H9 (cell line): Measurements from ENCODE around the gene TMEM107. TPM values are rescaled to one million over a fixed set of nuclear protein-coding genes. Genes with fewer than 3 reads are reported as not detected.

Experiments used
- DNase-seq: peaks from one replicate; pipeline ENCODE4 v3.0.0-alpha.2; 2017
- H2AFZ ChIP-seq: one replicate; pipeline ENCODE4 v1.6.1; 2013; ENCODE audit warnings: mild to moderate bottlenecking, low read length, control low read depth, moderate library complexity
- H2AK5ac ChIP-seq: 2 replicates; pipeline ENCODE4 v1.6.1; 2013; ENCODE audit warnings: low read length, control low read depth, mixed read lengths; ENCODE audit not compliant: insufficient read length
- H2BK120ac ChIP-seq: one replicate; pipeline ENCODE4 v1.6.1; 2013; ENCODE audit warnings: low read depth, mild to moderate bottlenecking, low read length, control low read depth, inconsistent platforms; ENCODE audit not compliant: poor library complexity, severe bottlenecking
- H2BK12ac ChIP-seq: 2 replicates; pipeline ENCODE4 v1.6.1; 2013; ENCODE audit warnings: low read length, control low read depth, mixed read lengths, low read depth; ENCODE audit not compliant: insufficient read length
- H2BK15ac ChIP-seq: 2 replicates; pipeline ENCODE4 v1.6.1; 2013; ENCODE audit warnings: low read depth, low read length, control low read depth
- H2BK20ac ChIP-seq: one replicate; pipeline ENCODE4 v1.6.1; 2013; ENCODE audit warnings: low read depth, mild to moderate bottlenecking, low read length, control low read depth, inconsistent platforms; ENCODE audit not compliant: poor library complexity, severe bottlenecking
- H2BK5ac ChIP-seq: 2 replicates; pipeline ENCODE4 v1.6.1; 2013; ENCODE audit warnings: low read length, control low read depth, mixed read lengths; ENCODE audit not compliant: insufficient read length
- H3K14ac ChIP-seq: 2 replicates; pipeline ENCODE4 v1.6.1; 2013; ENCODE audit warnings: low read length, control low read depth; ENCODE audit not compliant: insufficient read depth
- H3K18ac ChIP-seq: 2 replicates; pipeline ENCODE4 v1.6.1; 2013; ENCODE audit warnings: low read depth, mild to moderate bottlenecking, mixed read lengths, low read length, control low read depth; ENCODE audit not compliant: insufficient read length
- H3K23ac ChIP-seq: 2 replicates; pipeline ENCODE4 v1.6.1; 2013; ENCODE audit warnings: low read length, control low read depth, mixed read lengths, low read depth; ENCODE audit not compliant: insufficient read length
- H3K23me2 ChIP-seq: 2 replicates; pipeline ENCODE4 v1.6.1; 2013; ENCODE audit warnings: low read depth, mild to moderate bottlenecking, mixed read lengths, low read length, control low read depth; ENCODE audit not compliant: insufficient read length, poor library complexity, severe bottlenecking
- H3K27ac ChIP-seq: 2 replicates; pipeline ENCODE4 v1.5.1; 2013; ENCODE audit warnings: low read length, control low read depth, mixed read lengths, low read depth; ENCODE audit not compliant: insufficient read length
- H3K27me3 ChIP-seq: 2 replicates; pipeline ENCODE4 v1.6.1; 2013; ENCODE audit warnings: low read length, control low read depth, inconsistent platforms; ENCODE audit not compliant: insufficient read depth
- H3K4ac ChIP-seq: 2 replicates; pipeline ENCODE4 v1.6.1; 2013; ENCODE audit warnings: low read depth, mild to moderate bottlenecking, control low read depth, inconsistent platforms, low read length, moderate library complexity
- H3K4me1 ChIP-seq: 2 replicates; pipeline ENCODE4 v1.6.1; 2013; ENCODE audit warnings: low read length, control low read depth, inconsistent platforms; ENCODE audit not compliant: insufficient read depth
- H3K4me2 ChIP-seq: 2 replicates; pipeline ENCODE4 v1.6.1; 2013; ENCODE audit warnings: low read length, control low read depth, mixed read lengths; ENCODE audit not compliant: insufficient read length, insufficient read depth
- H3K56ac ChIP-seq: 2 replicates; pipeline ENCODE4 v1.6.1; 2013; ENCODE audit warnings: low read depth, mild to moderate bottlenecking, mixed read lengths, low read length, control low read depth; ENCODE audit not compliant: insufficient read length
- H3K79me1 ChIP-seq: 2 replicates; pipeline ENCODE4 v1.6.1; 2013; ENCODE audit warnings: low read depth, mild to moderate bottlenecking, moderate library complexity, low read length, control low read depth, inconsistent platforms; ENCODE audit not compliant: insufficient read depth, poor library complexity, severe bottlenecking
- H3K79me2 ChIP-seq: 2 replicates; pipeline ENCODE4 v1.6.1; 2013; ENCODE audit warnings: low read length, control low read depth, inconsistent platforms; ENCODE audit not compliant: insufficient read depth
- H3K9ac ChIP-seq: 2 replicates; pipeline ENCODE4 v1.6.1; 2013; ENCODE audit warnings: low read length, control low read depth, mixed read lengths; ENCODE audit not compliant: insufficient read length; ENCODE audit errors: extremely low read depth
- H3K9me3 ChIP-seq: one replicate; pipeline ENCODE4 v1.6.1; 2013; ENCODE audit warnings: low read depth, low read length, inconsistent platforms; ENCODE audit not compliant: control insufficient read depth
- H3T11ph ChIP-seq: one replicate; pipeline ENCODE4 v1.6.1; 2013; ENCODE audit warnings: mild to moderate bottlenecking, low read length, control low read depth, inconsistent platforms
- H4K20me1 ChIP-seq: one replicate; pipeline ENCODE4 v1.6.1; 2013; ENCODE audit not compliant: control insufficient read depth, insufficient read length, insufficient read depth
- H4K5ac ChIP-seq: 2 replicates; pipeline ENCODE4 v1.6.1; 2013; ENCODE audit warnings: low read depth, mild to moderate bottlenecking, mixed read lengths, low read length, control low read depth; ENCODE audit not compliant: insufficient read length
- H4K8ac ChIP-seq: replicated peaks from 2 replicates; pipeline ENCODE4 v1.6.1; 2013; ENCODE audit warnings: low read length, control low read depth, mixed read lengths, low read depth; ENCODE audit not compliant: insufficient read length
- H4K91ac ChIP-seq: 2 replicates; pipeline ENCODE4 v1.6.1; 2013; ENCODE audit warnings: low read depth, mild to moderate bottlenecking, moderate library complexity, mixed read lengths, low read length, control low read depth; ENCODE audit not compliant: insufficient read length
- H3K27ac Mint-ChIP-seq, 3 experiments: 2 replicates in 2 of 3; 3 replicates in 1 of 3; pipeline ENCODE4 v1.8.0; 2020 to 2021; ENCODE audit warnings: mixed read lengths in 3 of 3, mild to moderate bottlenecking in 1 of 3, moderate library complexity in 1 of 3
- H3K27me3 Mint-ChIP-seq: 2 replicates; pipeline ENCODE4 v1.8.0; 2021; ENCODE audit warnings: low read depth, mild to moderate bottlenecking, moderate library complexity, mixed read lengths
- H3K36me3 Mint-ChIP-seq, 3 experiments: 2 replicates in 2 of 3; 3 replicates in 1 of 3; pipeline ENCODE4 v1.8.0; 2020 to 2021; ENCODE audit warnings: low read depth in 3 of 3, mixed read lengths in 3 of 3; ENCODE audit not compliant: insufficient read depth in 1 of 3
- H3K4me1 Mint-ChIP-seq, 2 experiments: 2 replicates each; pipeline ENCODE4 v1.8.0; 2020; ENCODE audit warnings: mixed read lengths in 2 of 2
- H3K4me3 Mint-ChIP-seq, 2 experiments: 2 replicates in 1 of 2; 3 replicates in 1 of 2; pipeline ENCODE4 v1.8.0; 2020 to 2021; ENCODE audit warnings: mild to moderate bottlenecking in 2 of 2, mixed read lengths in 2 of 2, moderate library complexity in 1 of 2
- H3K9me3 Mint-ChIP-seq, 2 experiments: 2 replicates in 1 of 2; 3 replicates in 1 of 2; pipeline ENCODE4 v1.8.0; 2020; ENCODE audit warnings: mild to moderate bottlenecking in 2 of 2, mixed read lengths in 2 of 2, moderate library complexity in 1 of 2
- WGBS: extraction: QIAGEN DNeasy Blood & Tissue Kit; methylation state at CpG from one replicate; pipeline ENCODE4 v1.1.7; 2013; ENCODE audit warnings: missing lambda C conversion rate, low lambda C conversion rate, mixed read lengths; ENCODE audit not compliant: insufficient read length; ENCODE audit errors: extremely low coverage; 5-methylcytosine and 5-hydroxymethylcytosine counted together
- total RNA-seq: library from RNA; stranded (reverse); gene quantifications from 2 replicates; pipeline ENCODE4 v1.2.1, GENCODE V29; 2021
- TF ChIP-seq, protein P1 (sequence below): fragments of 200-600 bp; sonication (generic); conservative IDR thresholded peaks from 3 replicates; pipeline ENCODE4 v1.8.0; 2021; ENCODE audit warnings: antibody characterized with exemption, mild to moderate bottlenecking

TMEM107 gene
- total RNA-seq, 1 experiment from 2014 or later = 12.7 TPM

DNA sequence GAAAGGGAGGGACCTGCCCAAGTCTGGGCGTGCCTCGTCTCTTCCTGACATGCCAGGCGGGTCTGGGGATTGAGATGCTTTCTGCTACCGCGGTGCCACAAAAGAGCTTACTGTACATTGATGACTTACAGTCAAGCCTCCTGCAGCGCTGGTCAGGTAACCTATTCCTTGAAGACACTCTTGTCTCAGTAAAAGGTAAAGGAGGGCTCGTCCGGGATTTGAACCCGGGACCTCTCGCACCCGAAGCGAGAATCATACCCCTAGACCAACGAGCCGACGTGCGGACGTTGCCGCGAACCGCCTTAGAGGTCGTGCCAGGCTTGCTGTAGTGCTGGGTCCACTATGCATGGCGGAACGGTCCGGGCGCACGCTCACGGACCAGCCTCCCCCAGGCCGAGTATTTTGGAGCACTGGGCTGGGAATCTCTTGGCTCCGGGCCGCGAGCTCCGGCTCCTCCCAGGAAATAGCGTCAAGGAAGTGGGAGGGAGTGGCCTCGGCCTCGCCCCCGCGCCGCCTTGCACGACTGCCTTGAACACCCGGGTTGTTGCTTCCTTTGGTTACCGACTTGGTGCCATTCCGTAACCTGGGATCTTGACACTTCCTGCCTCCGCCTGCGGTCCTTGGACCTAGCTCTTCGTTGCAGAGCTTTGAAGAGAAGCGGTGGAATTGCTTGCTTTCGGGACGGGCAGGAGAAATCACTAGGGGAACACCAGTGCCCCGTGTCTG lies 46.6 kb upstream of the TMEM107 start:
- no peak overlapping the region for H2AK5ac ChIP-seq
- H3K23ac ChIP-seq = no peak overlapping the region
- no peak overlapping the region for H3K4ac ChIP-seq
- H3K27me3 ChIP-seq = no peaks in the 10 kb centered on the region
- no peak overlapping the region for H3K56ac ChIP-seq
- Mint-ChIP-seq H3K36me3 (peaks cover 4 to 13% (median 9%) of the 10 kb centered on the region in 3 experiments; a peak in 6 of 7 replicates), H3K27me3 (peaks cover 25% of the 10 kb centered on the region), H3K4me1 (peaks cover 12 to 28% of the 10 kb centered on the region in 2 experiments), H3K27ac (peak overlapping the region; percentile 95 to 100 (median 99); a peak in 6 of 7 replicates), H3K4me3 (peak overlapping the region; percentile 97 to 100), H3K9me3 (peaks cover 14 to 17% of the 10 kb centered on the region in 2 experiments; a peak in 4 of 5 replicates)
- H3K18ac ChIP-seq = peak overlapping the region; percentile 42
- H3K79me2 ChIP-seq = no peaks in the 10 kb centered on the region
- peak overlapping the region; percentile 9; the same call in 1 of the 2 replicates for H3K14ac ChIP-seq
- no peak overlapping the region for H2BK15ac ChIP-seq
- peaks cover 10% of the 10 kb centered on the region for H3K23me2 ChIP-seq
- H3K79me1 ChIP-seq = no peaks in the 10 kb centered on the region
- no peak overlapping the region for H3K27ac ChIP-seq
- no peak overlapping the region for H3T11ph ChIP-seq
- H2BK12ac ChIP-seq = no peak overlapping the region
- no peak overlapping the region for H4K8ac ChIP-seq
- H4K91ac ChIP-seq = no peak overlapping the region
- no CpG with 5 or more reads among the region's 49 CpGs for WGBS
- H3K4me2 ChIP-seq = peak overlapping the region; percentile 91
- no peaks in the 10 kb centered on the region for H3K4me1 ChIP-seq
- H4K20me1 ChIP-seq = no peaks in the 10 kb centered on the region
- peak overlapping the region; percentile 50 for H3K9ac ChIP-seq
- no peak overlapping the region for H2BK5ac ChIP-seq
- no peaks in the 10 kb centered on the region for H3K9me3 ChIP-seq
- TF ChIP-seq, protein P1, sequence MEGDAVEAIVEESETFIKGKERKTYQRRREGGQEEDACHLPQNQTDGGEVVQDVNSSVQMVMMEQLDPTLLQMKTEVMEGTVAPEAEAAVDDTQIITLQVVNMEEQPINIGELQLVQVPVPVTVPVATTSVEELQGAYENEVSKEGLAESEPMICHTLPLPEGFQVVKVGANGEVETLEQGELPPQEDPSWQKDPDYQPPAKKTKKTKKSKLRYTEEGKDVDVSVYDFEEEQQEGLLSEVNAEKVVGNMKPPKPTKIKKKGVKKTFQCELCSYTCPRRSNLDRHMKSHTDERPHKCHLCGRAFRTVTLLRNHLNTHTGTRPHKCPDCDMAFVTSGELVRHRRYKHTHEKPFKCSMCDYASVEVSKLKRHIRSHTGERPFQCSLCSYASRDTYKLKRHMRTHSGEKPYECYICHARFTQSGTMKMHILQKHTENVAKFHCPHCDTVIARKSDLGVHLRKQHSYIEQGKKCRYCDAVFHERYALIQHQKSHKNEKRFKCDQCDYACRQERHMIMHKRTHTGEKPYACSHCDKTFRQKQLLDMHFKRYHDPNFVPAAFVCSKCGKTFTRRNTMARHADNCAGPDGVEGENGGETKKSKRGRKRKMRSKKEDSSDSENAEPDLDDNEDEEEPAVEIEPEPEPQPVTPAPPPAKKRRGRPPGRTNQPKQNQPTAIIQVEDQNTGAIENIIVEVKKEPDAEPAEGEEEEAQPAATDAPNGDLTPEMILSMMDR = no peak
- H2BK20ac ChIP-seq = no peak overlapping the region
- DNase-seq = peak; percentile 95
- no peak overlapping the region for H4K5ac ChIP-seq
- no peak overlapping the region for H2AFZ ChIP-seq
- no peak overlapping the region for H2BK120ac ChIP-seq
